HG03066 (cell line): ENCODE measurements around the gene KCNJ18.
"Not testable (repeated sequence)": the region's sequence is repeated elsewhere in the genome, so short reads cannot be mapped to it uniquely, and the experiment has no call there.

Experiments
- ATAC-seq: cut with Tn5 transposase; IDR thresholded peaks from one replicate; pipeline ENCODE4 v1.9.1; 2021; ENCODE audit warnings: low read depth; ENCODE audit not compliant: unreplicated experiment

Gene KCNJ18

GRCh38 chr17:21749696-21750531 lies 57.6 kb downstream of the KCNJ18 start:
- not testable (repeated sequence) for ATAC-seq

DNA sequence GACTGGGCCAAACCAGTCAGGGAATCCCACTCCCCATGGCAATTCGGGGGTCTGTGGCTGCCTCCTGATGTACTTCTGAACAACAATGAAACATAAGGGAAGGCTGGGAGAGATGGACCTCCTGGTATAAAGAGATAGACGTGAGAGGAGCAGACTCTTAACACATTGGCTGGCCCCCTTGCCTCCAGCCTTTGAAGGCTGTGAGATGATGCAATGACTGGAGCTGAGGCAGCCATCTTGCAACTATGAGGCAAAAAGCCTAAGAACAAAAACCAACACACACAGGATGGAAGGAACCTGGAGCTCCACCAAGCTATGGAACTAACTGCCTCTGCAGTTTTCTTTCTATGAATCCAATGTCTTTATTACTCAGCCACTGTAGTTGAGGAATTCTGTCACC lies 58.8 kb downstream of the KCNJ18 start:
- not testable (repeated sequence) for ATAC-seq
